HPDE6-E6E7 (cell line): ENCODE results near the gene FAM153A.
"Not testable (repeated sequence)": the region's sequence is repeated elsewhere in the genome, so short reads cannot be mapped to it uniquely, and the experiment has no call there.

Experiments
- DNase-seq: peaks from one replicate; pipeline ENCODE4 v3.0.0; 2011; ENCODE audit warnings: missing footprints; ENCODE audit errors: extremely low spot score

The FAM153A gene

DNA sequence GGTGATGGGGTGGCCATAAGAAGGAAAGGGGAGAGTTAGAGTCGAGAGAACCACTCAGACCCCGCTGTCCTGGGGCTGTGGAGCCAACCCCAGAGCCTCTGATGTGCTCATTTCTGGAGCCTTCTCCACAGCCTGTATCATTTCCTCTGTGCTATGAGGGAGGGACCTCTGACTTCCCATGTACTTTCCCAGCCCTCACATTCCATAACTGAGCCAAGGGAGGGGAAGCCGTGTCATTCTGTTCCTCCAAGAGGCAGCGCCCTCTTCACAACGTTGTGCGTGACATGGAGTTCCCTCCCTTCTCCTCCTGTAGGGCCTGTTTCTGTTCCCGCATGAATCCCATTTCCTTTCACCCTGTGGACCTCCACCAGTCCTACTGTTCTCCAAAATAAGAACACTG lies 57.8 kb downstream of the FAM153A start:
- not testable (repeated sequence) for DNase-seq

DNA sequence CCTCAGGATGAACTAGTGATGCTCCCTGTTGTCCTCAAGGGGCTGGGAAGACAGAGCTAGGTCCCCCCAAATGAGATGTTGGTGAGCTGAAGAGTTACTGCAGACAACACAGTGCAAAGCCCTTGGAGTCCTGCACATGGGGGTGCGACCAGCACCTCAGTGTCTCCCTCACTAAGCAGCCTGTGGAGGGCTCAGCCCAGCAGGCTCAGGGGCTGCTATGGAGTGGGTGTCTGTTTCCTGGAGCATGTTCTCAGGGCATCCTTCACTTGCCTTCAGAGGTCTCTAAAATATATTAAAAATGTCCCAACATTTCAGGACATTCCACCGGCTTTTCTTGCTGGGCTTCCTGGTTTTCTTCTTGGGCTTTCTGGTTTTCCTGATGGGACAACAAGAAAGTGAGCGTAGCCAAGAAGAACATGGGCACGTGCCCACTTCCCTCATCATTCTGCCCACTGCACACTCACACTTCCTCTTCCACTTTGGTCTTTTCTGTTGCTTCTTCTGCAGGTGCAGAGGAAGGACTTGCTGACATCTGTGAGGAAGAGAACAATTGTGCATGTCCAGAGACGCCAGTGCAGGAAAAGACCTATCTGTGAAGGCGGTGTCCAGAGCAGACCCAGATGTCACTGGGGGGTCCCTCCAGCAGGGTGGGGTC lies 58.7 kb downstream of the FAM153A start:
- not testable (repeated sequence) for DNase-seq

DNA sequence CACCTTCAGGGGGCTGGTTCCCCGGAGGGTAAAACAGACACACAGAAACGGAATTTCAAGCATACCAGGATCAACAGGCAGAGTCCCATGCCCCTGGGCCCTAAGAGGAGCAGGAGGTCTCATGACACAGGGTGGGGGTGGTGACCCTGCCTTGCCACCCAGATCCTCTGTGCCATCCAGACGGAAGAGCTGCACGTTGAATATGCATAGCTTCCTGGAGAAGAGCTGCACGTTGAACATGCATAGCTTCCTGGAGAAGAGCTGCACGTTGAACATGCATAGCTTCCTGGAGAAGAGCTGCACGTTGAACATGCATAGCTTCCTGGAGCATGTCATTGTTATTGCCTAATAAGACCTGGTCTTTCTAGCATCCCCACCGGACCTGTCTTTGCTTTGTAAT lies 59.9 kb downstream of the FAM153A start:
- not testable (repeated sequence) for DNase-seq

DNA sequence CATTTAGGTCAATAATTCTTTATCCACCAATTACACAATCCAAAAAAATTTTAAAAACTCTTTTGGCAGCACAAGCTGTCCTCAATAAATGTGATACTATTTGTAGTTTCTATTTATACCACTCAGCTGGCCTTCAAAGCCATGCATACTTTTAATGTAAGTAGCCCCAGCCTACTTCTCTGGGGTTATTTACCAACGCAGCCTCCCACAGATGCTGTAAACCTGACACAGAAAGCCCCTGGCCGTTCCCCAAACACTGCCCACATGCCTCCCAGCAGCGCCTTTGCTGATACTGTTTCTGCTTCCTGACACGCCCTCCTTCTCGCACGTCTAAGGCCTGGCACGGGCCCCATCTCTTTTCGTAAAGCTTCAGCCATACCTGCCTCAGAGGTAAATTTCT lies 62.7 kb downstream of the FAM153A start:
- DNase-seq, result not testable (repeated sequence)

DNA sequence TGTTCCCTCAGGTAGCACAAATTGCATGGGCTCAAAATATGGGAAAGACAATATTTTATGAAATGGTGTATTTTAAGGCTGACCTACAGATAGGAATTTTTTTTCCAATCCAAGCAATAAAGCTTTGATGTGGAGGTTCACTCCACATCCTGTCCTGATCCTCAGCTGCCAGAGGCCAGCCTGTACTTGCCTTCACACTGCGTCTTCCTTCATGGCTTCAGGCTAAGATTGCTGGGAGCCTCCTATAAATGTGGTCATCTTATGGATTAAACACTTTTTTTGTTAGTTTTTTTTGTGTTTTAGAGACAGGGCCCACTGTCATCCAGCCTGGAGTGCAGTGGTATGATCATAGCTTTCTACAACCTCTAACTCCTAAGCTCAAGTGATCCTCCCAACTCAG lies 67.3 kb downstream of the FAM153A start:
- not testable (repeated sequence) for DNase-seq

DNA sequence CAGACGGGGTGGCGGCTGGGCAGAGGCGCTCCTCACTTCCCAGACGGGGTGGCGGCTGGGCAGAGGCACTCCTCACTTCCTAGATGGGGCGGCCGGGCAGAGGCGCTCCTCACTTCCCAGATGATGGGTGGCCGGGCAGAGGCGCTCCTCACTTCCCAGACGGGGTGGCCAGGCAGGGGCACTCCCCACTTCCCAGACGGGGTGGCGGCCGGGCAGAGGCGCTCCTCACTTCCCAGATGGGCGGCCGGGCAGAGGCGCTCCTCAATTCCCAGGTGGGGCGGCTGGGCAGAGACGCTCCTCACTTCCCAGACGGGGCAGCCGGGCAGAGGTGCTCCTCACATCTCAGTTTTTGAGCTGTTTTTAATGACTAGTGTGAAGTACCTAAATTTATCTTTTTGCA lies 86.6 kb downstream of the FAM153A start:
- not testable (repeated sequence) for DNase-seq

DNA sequence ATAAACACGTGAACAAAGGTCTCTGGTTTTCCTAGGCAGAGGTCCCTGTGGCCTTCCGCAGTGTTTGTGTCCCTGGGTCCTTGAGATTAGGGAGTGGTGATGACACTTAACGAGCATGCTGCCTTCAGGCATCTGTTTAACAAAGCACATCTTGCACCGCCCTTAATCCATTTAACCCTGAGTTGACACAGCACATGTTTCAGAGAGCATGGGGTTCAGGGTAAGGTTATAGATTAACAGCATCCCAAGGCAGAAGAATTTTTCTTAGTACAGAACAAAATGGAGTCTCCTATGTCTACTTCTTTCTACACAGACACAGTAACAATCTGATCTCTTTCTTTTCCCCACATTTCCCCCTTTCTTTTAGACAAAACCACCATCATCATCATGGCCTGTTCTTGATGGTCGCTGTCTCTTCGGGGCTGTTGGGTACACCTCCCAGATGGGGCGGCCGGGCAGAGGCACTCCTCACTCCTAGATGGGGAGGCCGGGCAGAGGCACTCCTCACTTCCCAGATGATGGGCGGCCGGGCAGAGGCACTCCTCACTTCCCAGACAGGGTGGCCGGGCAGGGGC lies 87.3 kb downstream of the FAM153A start:
- DNase-seq, result not testable (repeated sequence)

DNA sequence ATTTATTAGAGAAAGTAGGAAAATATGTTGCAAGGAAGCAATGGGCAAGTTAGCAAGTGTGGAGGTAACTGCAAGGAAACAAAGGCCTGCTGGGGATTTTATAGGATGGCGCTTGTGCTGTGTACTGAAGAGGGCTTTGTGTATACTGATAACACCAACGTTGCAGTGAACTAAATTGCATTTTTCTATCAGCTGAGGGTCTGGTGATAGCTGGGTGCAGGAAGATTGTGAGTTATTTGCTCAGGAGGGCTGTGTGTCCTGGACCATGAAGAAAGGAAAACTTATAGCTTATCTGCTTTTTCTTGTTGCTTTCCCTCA lies 88.2 kb downstream of the FAM153A start:
- not testable (repeated sequence) for DNase-seq

DNA sequence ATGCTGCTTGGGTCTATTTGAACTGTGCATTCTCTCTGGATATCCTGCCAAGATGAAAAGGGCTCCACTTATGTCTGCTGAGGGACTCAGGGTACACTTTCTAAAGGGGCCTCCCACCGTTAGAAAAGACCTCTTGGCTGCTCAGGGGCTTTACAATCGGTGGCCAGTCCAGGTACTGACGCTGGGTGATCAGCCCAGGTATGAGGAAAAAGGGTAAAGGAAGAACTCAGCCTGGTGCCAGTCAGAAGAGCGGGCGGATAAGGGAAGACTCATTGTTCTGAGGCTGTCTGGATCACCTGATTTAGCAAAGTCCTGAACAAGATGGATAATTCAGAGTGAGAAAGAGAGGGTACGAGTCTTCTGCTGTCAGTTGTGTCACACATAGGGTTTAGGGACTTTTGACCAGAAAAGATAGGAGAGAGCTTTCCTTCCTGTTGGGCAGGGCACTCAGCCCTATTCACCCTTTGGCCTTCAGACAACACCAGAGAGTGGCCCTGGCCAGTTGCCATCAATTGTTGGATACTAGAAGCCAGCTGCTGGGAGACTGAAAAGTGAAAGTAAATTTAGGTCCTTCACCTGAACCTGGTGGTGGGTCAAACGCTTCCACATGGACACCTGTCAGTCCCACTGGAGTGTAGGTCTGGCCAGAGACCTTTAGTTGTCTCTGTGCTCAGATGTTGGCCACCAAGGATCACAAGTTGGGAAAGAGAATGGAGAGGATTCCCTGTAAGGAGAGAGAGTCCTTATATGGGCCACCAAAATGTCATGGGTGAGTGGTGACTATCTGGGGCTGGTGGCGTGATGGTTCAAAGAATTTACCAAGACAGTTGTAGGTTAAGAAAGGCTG lies 88.8 kb downstream of the FAM153A start:
- not testable (repeated sequence) for DNase-seq

DNA sequence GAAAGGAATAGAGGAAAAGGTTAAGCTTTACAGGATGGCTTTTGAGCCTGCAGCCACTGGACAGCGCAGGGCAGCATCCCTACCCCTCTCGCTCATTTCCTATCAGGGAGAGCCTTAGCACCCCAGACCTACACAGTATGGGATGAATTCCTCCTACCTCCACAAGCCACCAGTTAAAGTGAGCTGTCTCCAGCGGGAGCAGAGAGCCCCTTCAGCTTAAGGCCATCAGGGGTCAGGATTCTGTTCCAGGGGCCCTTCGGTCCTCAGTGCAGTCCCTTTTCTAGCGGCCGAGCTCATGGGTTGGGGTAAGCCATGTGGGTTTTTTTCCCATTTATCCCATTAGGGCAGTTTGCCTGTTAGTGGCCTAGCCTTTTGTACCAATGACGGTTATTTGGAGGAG lies 89.7 kb downstream of the FAM153A start:
- DNase-seq, result not testable (repeated sequence)

DNA sequence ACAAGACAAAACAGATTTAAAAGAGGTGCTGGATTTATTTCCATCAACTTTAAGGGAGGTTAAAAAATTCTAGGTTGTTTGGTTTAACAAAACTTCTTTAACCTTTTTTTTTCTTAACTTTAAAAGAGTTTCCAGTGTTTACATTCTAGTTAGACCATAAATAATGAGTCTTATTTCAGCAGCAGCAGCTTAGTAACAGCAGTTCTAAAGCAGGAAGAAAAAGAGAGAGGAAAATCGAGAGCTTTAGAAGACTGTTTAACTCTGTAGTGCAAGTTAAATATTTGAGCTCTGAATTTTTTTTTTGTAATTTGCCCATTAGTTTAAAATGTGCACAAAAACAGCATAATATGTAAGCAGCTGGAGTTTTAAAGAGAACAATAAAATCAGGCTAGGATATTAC lies 90.2 kb downstream of the FAM153A start:
- not testable (repeated sequence) for DNase-seq

DNA sequence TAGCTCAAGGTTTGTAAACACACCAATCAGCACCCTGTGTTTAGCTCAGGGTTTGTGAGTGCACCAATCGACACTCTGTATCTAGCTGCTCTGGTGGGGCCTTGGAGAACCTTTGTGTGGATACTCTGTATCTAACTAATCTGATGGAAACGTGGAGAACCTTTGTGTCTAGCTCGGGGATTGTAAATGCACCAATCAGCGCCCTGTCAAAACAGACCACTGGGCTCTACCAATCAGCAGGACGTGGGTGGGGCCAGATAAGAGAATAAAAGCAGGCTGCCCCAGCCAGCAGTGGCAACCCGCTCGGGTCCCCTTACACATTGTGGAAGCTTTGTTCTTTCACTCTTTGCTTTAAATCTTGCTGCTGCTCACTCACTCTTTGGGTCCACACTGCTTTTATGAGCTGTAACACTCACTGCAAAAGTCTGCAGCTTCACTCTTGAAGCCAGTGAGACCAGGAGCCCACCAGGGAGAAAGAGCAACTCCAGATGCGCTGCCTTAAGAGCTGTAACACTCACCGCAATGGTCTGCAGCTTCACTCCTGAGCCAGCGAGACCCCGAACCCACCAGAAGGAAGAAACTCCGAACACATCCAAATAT lies 93.6 kb downstream of the FAM153A start:
- DNase-seq, result not testable (repeated sequence)

DNA sequence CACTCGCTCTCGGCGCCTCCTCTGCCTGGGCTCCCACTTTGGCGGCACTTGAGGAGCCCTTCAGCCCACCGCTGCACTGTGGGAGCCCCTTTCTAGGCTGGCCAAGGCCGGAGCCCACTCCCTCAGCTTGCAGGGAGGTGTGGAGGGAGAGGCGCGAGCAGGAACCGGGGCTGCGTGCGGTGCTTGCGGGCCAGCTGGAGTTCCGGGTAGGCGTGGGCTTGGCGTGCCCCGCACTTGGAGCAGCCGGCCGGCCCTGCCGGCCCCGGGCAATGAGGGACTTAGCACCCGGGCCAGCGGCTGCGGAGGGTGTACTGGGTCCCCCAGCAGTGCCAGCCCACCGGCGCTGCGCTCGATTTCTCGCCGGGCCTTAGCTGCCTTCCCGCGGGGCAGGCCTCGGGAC lies 94.6 kb downstream of the FAM153A start:
- not testable (repeated sequence) for DNase-seq

DNA sequence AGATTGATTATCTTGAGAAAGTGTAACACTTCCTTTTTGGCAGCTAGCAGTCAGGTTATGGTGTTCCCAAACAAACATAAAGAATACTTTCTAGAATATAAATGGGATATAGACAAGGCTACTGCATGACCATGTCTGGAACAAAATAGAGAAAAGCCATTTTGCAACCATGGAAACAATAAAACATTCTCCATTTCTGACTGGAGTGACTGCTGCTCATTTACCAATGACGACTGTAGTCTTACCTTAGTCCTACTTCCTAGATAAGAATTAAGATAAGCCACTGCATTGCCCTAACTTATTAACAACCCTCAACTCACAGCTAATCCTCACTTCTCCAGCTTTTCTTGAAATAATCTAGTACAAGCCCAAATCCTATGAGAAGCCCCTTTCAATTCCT lies 100.8 kb downstream of the FAM153A start:
- not testable (repeated sequence) for DNase-seq
